Gastroesophageal sphincter (tissue), 3 donors: ENCODE measurements around the gene ATP11B.

Experiments used
- CTCF ChIP-seq, 4 experiments: fragments of 200-600 bp in 2 of 4; fragments of 450-650 bp in 2 of 4; sonication (generic) in 1 of 4; IDR thresholded peaks; one replicate each; pipeline ENCODE4 v1.5.1; 2017 to 2019; ENCODE audit warnings: antibody characterized with exemption in 4 of 4, mild to moderate bottlenecking in 2 of 4, moderate library complexity in 2 of 4
- POLR2AphosphoS5 ChIP-seq: sonication (generic); formaldehyde crosslinking; IDR thresholded peaks from one replicate; pipeline ENCODE4 v1.6.1; 2017; ENCODE audit warnings: antibody characterized with exemption

- no peak for TF ChIP-seq POLR2AphosphoS5
- no peak for TF ChIP-seq CTCF (IDR thresholded peaks at IDR 0.05)
Measured at GRCh38 chr3:182769673-182770072, 23.6 kb upstream of the ATP11B start.
